GM12874 (cell line): ENCODE measurements around the gene KIF26B.

Experiments
- TF ChIP-seq, protein P1 (sequence below): IDR thresholded peaks from 2 replicates; pipeline ENCODE4 v1.5.1; 2011; ENCODE audit warnings: low read depth, mild to moderate bottlenecking, control low read depth, low read length, moderate library complexity; ENCODE audit not compliant: insufficient read depth

The KIF26B gene

DNA sequence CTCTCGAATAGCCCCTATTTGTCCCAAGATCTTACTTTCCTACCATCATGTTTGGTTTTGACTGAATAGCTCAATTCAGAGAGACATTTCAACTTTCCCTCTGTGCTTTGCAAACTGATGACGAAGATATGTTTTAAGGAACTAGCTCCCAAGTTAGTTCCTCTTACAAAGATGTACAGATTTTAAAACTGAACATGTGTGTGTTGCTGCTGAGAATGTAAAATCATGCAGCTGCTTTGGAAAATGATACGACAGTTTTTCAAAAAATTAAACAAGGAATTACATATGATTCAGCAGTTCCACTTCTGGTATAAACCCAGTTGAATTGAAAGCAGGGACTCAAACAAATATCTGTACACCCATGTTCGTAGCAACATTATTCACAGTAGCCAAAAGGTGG is 33.6 kb downstream of the KIF26B start:
- TF ChIP-seq, protein P1, sequence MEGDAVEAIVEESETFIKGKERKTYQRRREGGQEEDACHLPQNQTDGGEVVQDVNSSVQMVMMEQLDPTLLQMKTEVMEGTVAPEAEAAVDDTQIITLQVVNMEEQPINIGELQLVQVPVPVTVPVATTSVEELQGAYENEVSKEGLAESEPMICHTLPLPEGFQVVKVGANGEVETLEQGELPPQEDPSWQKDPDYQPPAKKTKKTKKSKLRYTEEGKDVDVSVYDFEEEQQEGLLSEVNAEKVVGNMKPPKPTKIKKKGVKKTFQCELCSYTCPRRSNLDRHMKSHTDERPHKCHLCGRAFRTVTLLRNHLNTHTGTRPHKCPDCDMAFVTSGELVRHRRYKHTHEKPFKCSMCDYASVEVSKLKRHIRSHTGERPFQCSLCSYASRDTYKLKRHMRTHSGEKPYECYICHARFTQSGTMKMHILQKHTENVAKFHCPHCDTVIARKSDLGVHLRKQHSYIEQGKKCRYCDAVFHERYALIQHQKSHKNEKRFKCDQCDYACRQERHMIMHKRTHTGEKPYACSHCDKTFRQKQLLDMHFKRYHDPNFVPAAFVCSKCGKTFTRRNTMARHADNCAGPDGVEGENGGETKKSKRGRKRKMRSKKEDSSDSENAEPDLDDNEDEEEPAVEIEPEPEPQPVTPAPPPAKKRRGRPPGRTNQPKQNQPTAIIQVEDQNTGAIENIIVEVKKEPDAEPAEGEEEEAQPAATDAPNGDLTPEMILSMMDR, result no peak

GRCh38 chr1:245195398-245195797 is 40.6 kb downstream of the KIF26B start:
- TF ChIP-seq, protein P1, result no peak

DNA sequence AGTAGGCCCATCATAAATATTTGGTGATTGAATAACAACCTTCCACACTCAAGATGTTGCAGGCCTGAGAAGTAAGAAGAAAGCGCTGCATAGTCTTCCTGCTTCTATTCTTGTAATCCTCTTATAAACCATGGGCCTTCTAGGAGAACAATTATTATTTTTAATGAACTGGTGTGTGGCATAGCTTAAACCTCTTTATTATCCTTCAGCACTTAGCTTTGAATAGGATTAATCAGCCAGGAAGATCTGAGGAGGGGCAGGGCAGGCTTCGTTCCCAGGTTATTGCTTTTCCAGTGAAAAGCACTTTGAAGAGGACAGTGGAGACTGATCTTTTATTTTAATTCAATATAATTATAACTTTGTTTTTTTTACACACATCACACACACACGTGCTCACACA is 42.3 kb downstream of the KIF26B start:
- TF ChIP-seq, protein P1, result no peak

GRCh38 chr1:245197911-245198379 is 43.2 kb downstream of the KIF26B start:
- TF ChIP-seq, protein P1, result no peak

DNA sequence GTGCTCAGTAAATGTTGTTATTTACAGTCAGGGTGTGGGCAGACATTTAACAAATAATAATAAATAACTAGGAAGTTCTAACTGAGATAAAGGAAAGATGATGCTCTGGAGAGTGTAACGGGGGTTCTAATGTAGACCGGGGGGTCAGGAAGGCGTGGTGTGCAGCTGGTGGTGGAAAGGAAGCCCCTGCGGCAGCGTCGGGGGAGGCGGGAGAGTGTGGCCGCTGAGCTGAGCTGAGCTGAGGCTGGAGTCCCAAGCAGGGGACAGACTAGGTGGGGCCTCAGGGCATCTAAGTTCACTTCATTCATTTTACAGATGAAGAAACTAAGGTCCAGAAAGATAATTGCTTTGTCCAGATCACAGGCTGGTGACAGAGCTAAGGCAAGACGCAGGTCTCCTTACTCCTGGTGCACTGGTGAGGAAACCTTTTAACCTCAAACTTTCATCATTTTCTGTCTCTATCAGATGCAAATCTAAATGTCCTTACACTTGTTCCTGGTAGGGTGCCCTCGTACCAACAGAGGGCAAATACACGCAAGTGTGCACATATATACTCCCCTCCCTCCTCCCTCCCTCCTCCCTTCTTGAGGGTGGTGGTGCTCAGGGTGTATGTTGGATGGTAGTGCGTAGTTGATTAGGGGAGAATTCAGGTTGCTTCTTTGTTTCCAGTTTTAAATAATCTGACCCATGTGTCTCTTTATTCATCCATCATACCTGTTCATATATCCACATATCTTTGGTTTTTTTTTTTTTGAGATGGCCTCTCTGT is 44.1 kb downstream of the KIF26B start:
- TF ChIP-seq, protein P1, result no peak

GRCh38 chr1:245200146-245200545 is 45.4 kb downstream of the KIF26B start:
- TF ChIP-seq, protein P1, result no peak

DNA sequence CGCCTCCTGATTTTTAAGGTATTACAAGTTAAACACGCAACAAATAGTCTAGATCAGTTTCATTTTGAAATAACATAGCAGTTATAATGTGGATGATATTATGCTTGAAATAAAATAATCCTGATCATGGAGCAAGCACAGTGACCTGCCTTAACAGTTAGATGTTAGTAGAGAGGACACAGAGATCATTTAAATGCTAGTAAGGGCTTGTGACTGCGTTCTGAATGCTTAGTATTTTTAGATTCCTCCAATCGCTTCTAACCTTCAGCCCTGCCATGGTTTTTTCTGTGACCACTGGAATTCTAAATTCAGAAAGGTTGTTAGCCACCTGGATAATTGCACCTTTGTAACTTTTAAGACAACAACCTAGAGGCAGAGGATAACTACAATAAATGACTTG is 46.4 kb downstream of the KIF26B start:
- TF ChIP-seq, protein P1, result no peak
